HepG2 (cell line): Measurements from ENCODE around the gene ATG3. TPM values are rescaled to one million over a fixed set of nuclear protein-coding genes. Genes with fewer than 3 reads are reported as not detected.
"Not testable (repeated sequence)": the region's sequence is repeated elsewhere in the genome, so short reads cannot be mapped to it uniquely, and the experiment has no call there.

Experiments used
- ATAC-seq: fragments of 200-7000 bp; cut with Tn5 transposase; 3 replicates; pipeline ENCODE4 v1.9.1; 2020; ENCODE audit warnings: mild to moderate bottlenecking, moderate library complexity
- BruUV-seq: library from RNA; stranded (reverse); fragments of 400-500 nt; replicated peaks from 2 replicates; lab custom pipeline; 2021; lab: Mats Ljungman, UMichigan
- CTCF ChIA-PET: fragments of 300-600 bp; formaldehyde crosslinking; extraction: SDS; loops from one replicate; lab custom pipeline; 2021; ENCODE audit warnings: low total read pairs, inconsistent platforms, low intra/inter-chr PET ratio; lab: Yijun Ruan, JAX
- POLR2A ChIA-PET: fragments of 350-600 bp; sonication (Branson Sonifier 250); formaldehyde crosslinking; loops from one replicate; lab custom pipeline; 2020; ENCODE audit warnings: antibody characterized with exemption, inconsistent platforms; lab: Yijun Ruan, JAX
- DNase-seq: peaks from one replicate; pipeline ENCODE4 v3.0.0-alpha.2; 2015; ENCODE audit warnings: low spot score
- FAIRE-seq: peaks from 3 replicates; lab custom pipeline; 2011; peaks lifted over from hg19 to GRCh38; lab: Jason Lieb, UNC
- H2AFZ ChIP-seq: one replicate; pipeline ENCODE4 v1.6.1; 2011; ENCODE audit warnings: low read length, inconsistent platforms
- H3K27ac ChIP-seq: fragments of 300-600 bp; 3 replicates; pipeline ENCODE4 v1.8.0; 2011; ENCODE audit warnings: mixed run types, mild to moderate bottlenecking, mixed read lengths, low read length, inconsistent platforms; ENCODE audit not compliant: insufficient read depth; ENCODE audit errors: extremely low read length
- H3K27me3 ChIP-seq, 2 experiments: fragments of 200-600 bp in 1 of 2; 2 replicates in 1 of 2; 3 replicates in 1 of 2; pipeline versions ENCODE4 v1.6.0 to v1.8.0; 2011; ENCODE audit warnings: low read length in 2 of 2, mild to moderate bottlenecking in 2 of 2, moderate library complexity in 2 of 2, inconsistent platforms in 1 of 2; ENCODE audit not compliant: insufficient read depth in 2 of 2, control insufficient read depth in 1 of 2
- H3K36me3 ChIP-seq, 2 experiments: fragments of 200-600 bp in 1 of 2; replicated peaks in 1 of 2; 2 replicates in 1 of 2; 3 replicates in 1 of 2; pipeline versions ENCODE4 v1.5.1 to v1.8.0; 2011; ENCODE audit warnings: low read length in 2 of 2, inconsistent platforms in 1 of 2; ENCODE audit not compliant: insufficient read depth in 2 of 2, control insufficient read depth in 1 of 2
- H3K4me1 ChIP-seq: 2 replicates; pipeline ENCODE4 v1.5.1; 2012; ENCODE audit warnings: low read length, inconsistent platforms; ENCODE audit not compliant: insufficient read depth
- H3K4me2 ChIP-seq: 2 replicates; pipeline ENCODE4 v1.6.0; 2011; ENCODE audit warnings: low read depth, low read length, inconsistent platforms
- H3K4me3 ChIP-seq, 3 experiments: fragments of 200-600 bp in 1 of 3; sonication (generic), shearing (Covaris generic) in 1 of 3; replicated peaks in 1 of 3; 2 replicates each; pipeline ENCODE4 v1.5.1; 2011 to 2016; ENCODE audit warnings: low read length in 3 of 3, inconsistent platforms in 2 of 3, low read depth in 2 of 3, mild to moderate bottlenecking in 2 of 3, control low read depth in 1 of 3, mixed read lengths in 1 of 3; ENCODE audit not compliant: insufficient read depth in 1 of 3
- H3K79me2 ChIP-seq: one replicate; pipeline ENCODE4 v1.6.1; 2011; ENCODE audit warnings: low read length, inconsistent platforms; ENCODE audit not compliant: insufficient read depth
- H3K9ac ChIP-seq: 2 replicates; pipeline ENCODE4 v1.6.0; 2011; ENCODE audit warnings: mild to moderate bottlenecking, low read depth, low read length, inconsistent platforms; ENCODE audit not compliant: insufficient read depth
- H3K9me3 ChIP-seq: 2 replicates; pipeline ENCODE4 v1.5.1; 2012; ENCODE audit warnings: mild to moderate bottlenecking, low read length
- H4K20me1 ChIP-seq: 2 replicates; pipeline ENCODE4 v1.6.0; 2011; ENCODE audit warnings: inconsistent platforms, mild to moderate bottlenecking, low read length, moderate library complexity; ENCODE audit not compliant: insufficient read depth
- BORCS8-MEF2B ChIP-seq: sonication (generic); formaldehyde crosslinking; IDR thresholded peaks from 2 replicates; pipeline ENCODE4 v1.8.0; 2022; ENCODE audit warnings: mild to moderate bottlenecking, missing genetic modification reagents
- HHEX ChIP-seq: IDR thresholded peaks from 2 replicates; pipeline ENCODE4 v1.6.1; 2016; ENCODE audit warnings: control low read depth
- NR3C1 ChIP-seq: sonication (generic); formaldehyde crosslinking; IDR thresholded peaks from 2 replicates; pipeline ENCODE4 v1.4.0; 2020; ENCODE audit warnings: missing genetic modification reagents
- RBM22 ChIP-seq: fragments of 200-400 bp; formaldehyde crosslinking; optimal IDR thresholded peaks from 2 replicates; pipeline ENCODE3; 2017; ENCODE audit warnings: mild to moderate bottlenecking, low read length, moderate library complexity
- SRSF4 ChIP-seq: fragments of 200-400 bp; formaldehyde crosslinking; IDR thresholded peaks from one replicate; pipeline ENCODE4 v1.6.1; 2018; ENCODE audit warnings: mild to moderate bottlenecking, low read depth, low read length, moderate library complexity; ENCODE audit not compliant: poor library complexity, severe bottlenecking
- ZEB1 ChIP-seq: IDR thresholded peaks from 2 replicates; pipeline ENCODE4 v1.6.1; 2012; ENCODE audit warnings: mild to moderate bottlenecking, low read depth, inconsistent platforms; ENCODE audit not compliant: insufficient replicate concordance
- ZNF564 ChIP-seq: sonication (generic); formaldehyde crosslinking; IDR thresholded peaks from 2 replicates; pipeline ENCODE4 v1.8.1; 2023; ENCODE audit warnings: mild to moderate bottlenecking, missing genetic modification reagents
- WGBS: methylation state at CpG from one replicate; pipeline ENCODE4 v1.1.6; 2017; ENCODE audit warnings: low lambda C conversion rate; 5-methylcytosine and 5-hydroxymethylcytosine counted together
- in situ Hi-C: cut with HindIII; loops from 2 replicates; pipeline ENCODE4 v1.10.0; 2017; ENCODE audit warnings: low pct_unique_long_range_greater_than_20kb; ENCODE audit not compliant: extremely low pct_ligation_motif_present
- intact Hi-C: fragments of 100-400 bp; cut with micrococcal nuclease; formaldehyde crosslinking; loops from one replicate; pipeline ENCODE4 v1.10.0; 2022; ENCODE audit not compliant: unreplicated experiment
- polyA plus RNA-seq, 8 experiments: library from polyadenylated mRNA; depleted of rRNA in 3 of 8; stranded (reverse) in 7 of 8; unstranded in 1 of 8; fragments of >200 nt; fragmentation: Illumina TruSeq in 4 of 8; extraction: Trizol in 4 of 8; gene quantifications; 2 replicates each; pipeline versions ENCODE4 v1.2.1 to v1.2.3, GENCODE V29; 2011 to 2016; ENCODE audit warnings: low read depth in 4 of 8, missing spikeins in 1 of 8, mixed read lengths in 1 of 8; ENCODE audit not compliant: insufficient read depth in 1 of 8
- total RNA-seq, 5 experiments: library from RNA; depleted of rRNA; stranded (reverse); fragments of >200 nt; fragmentation: Illumina TruSeq; extraction: Trizol; gene quantifications; 2 replicates each; pipeline ENCODE4 v1.2.3, GENCODE V29; 2016; ENCODE audit warnings: low read depth in 1 of 5
- TF ChIP-seq, protein P1 (sequence below): sonication (generic); formaldehyde crosslinking; IDR thresholded peaks from 2 replicates; pipeline ENCODE4 v1.4.0; 2020; ENCODE audit warnings: mild to moderate bottlenecking, low read depth, missing genetic modification reagents
- TF ChIP-seq, protein P2 (sequence below), 2 experiments: sonication (generic) in 1 of 2; formaldehyde crosslinking in 1 of 2; IDR thresholded peaks; 2 replicates each; pipeline versions ENCODE4 v1.5.1 to v1.6.1; 2011 to 2020; ENCODE audit warnings: borderline replicate concordance in 1 of 2, low read depth in 1 of 2, low read length in 1 of 2, mild to moderate bottlenecking in 1 of 2, missing genetic modification reagents in 1 of 2, moderate library complexity in 1 of 2

The ATG3 gene
- total and polyA plus RNA-seq, 2 of the 13 experiments (the other 11 are each of a cell fraction or from before 2014, with no cell fraction given), result 19.6 to 34.8 TPM

- no peak for TF ChIP-seq ZEB1
These were observed 63.7 kb downstream of the ATG3 start (continued) for GRCh38 chr3:112497897-112498548.

DNA sequence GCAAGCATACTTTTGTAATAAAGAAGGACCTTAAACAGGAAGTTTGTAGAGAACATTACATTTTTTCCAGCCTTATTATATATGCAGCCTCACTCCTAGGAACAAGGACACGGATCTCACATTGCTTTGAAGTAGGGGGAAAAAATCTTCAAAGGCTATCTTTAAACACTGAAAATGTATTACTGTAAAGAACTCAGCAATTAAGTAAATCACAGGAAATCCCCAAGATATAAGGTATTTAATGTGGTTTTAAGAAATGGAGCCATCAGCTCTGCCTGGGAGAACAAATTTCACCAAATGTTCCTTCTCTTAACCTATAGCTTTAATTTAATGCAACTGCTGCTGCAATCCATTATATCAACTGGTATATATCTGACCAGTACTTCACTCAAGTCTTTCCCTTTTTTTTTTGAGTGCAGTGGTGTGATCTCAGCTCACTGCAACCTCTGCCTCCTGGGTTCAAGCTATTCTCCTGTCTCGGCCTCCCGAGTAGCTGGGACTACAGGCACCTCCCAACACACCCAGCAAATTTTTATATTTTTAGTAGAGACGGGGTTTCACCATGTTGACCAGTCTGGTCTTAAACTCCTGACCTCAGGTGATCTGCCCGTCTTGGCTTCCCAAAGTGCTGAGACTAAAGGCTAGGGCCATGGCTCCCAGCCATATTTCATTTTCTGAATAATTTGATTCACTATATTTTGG lies 65.2 kb downstream of the ATG3 start:
- no peak for DNase-seq
- no peak overlapping the region for H3K27ac ChIP-seq
- no peak overlapping the region for H3K4me2 ChIP-seq
- H3K9ac ChIP-seq, result no peak overlapping the region
- H3K9me3 ChIP-seq, result no peaks in the 10 kb centered on the region
- BruUV-seq, result no TSS peak
- no peak for ATAC-seq
- no peak overlapping the region for H2AFZ ChIP-seq
- POLR2A ChIA-PET, result no interaction called here
- FAIRE-seq, result no peak
- H3K4me3 ChIP-seq, result no peak overlapping the region
- in situ Hi-C loops (no loop called here), intact Hi-C loops (no loop called here)
- H3K4me1 ChIP-seq, result no peaks in the 10 kb centered on the region
- TF ChIP-seq ZNF564 (CRISPR knock-in tag), result no peak
- TF ChIP-seq, protein P1, sequence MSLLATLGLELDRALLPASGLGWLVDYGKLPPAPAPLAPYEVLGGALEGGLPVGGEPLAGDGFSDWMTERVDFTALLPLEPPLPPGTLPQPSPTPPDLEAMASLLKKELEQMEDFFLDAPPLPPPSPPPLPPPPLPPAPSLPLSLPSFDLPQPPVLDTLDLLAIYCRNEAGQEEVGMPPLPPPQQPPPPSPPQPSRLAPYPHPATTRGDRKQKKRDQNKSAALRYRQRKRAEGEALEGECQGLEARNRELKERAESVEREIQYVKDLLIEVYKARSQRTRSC (CRISPR knock-in tag), result no peak
- TF ChIP-seq BORCS8-MEF2B (CRISPR knock-in tag), result no peak
- no peak for TF ChIP-seq SRSF4
- no peak for TF ChIP-seq NR3C1 (CRISPR knock-in tag)
- no peak for TF ChIP-seq RBM22
- TF ChIP-seq HHEX, result no peak
- TF ChIP-seq, protein P2, sequence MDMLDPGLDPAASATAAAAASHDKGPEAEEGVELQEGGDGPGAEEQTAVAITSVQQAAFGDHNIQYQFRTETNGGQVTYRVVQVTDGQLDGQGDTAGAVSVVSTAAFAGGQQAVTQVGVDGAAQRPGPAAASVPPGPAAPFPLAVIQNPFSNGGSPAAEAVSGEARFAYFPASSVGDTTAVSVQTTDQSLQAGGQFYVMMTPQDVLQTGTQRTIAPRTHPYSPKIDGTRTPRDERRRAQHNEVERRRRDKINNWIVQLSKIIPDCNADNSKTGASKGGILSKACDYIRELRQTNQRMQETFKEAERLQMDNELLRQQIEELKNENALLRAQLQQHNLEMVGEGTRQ (IDR thresholded peaks at IDR 0.05; ENCODE audit: low read depth, low read length), result no peak
- TF ChIP-seq, protein P2 (CRISPR knock-in tag; IDR thresholded peaks at IDR 0.05; ENCODE audit: borderline replicate concordance), result no peak
- CTCF ChIA-PET, result no interaction called here
- H3K27me3 ChIP-seq, result no peaks in the 10 kb centered on the region
- H4K20me1 ChIP-seq, result no peaks in the 10 kb centered on the region
- H3K79me2 ChIP-seq, result no peaks in the 10 kb centered on the region
- H3K36me3 ChIP-seq, result no peaks in the 10 kb centered on the region
- WGBS, result 7% methylated on average over 5 of the region's 5 CpGs

DNA sequence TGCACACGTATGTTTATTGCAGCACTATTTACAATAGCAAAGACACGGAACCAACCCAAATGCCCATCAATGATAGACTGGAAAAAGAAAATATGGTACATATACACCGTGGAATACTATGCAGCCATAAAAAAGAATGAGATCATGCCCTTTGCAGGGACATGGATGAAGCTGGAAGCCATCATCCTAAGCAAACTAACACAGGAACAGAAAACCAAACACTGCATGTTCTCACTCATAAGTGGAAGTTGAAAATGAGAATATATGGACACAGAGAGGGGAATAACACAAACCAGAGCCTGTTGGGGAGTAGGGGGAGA lies 67.4 kb downstream of the ATG3 start:
- FAIRE-seq, CTCF ChIA-PET, H3K4me2 ChIP-seq, H4K20me1 ChIP-seq, POLR2A ChIA-PET, H3K27ac ChIP-seq, H3K9ac ChIP-seq, H3K27me3 ChIP-seq, BruUV-seq, intact Hi-C loops, ATAC-seq, H3K36me3 ChIP-seq, H3K9me3 ChIP-seq, H2AFZ ChIP-seq, H3K4me3 ChIP-seq, H3K4me1 ChIP-seq, DNase-seq, H3K79me2 ChIP-seq, in situ Hi-C loops: not testable (repeated sequence)
- 16% methylated on average over 3 of the region's 3 CpGs for WGBS
